Caco-2 (cell line): ENCODE measurements around the gene TBATA. TPM values are rescaled to one million over a fixed set of nuclear protein-coding genes. Genes with fewer than 3 reads are reported as not detected.

ENCODE experiments used
- BruUV-seq: library from RNA; stranded (reverse); fragments of 400-500 nt; replicated peaks from 2 replicates; lab custom pipeline; 2021; lab: Mats Ljungman, UMichigan
- CTCF ChIA-PET: fragments of 300-600 bp; sonication (Branson Sonifier 250); formaldehyde crosslinking; loops from one replicate; lab custom pipeline; 2022; ENCODE audit warnings: antibody characterized with exemption; lab: Charles Lee
- POLR2A ChIA-PET: fragments of 300-600 bp; sonication (Branson Sonifier 250); formaldehyde crosslinking; loops from one replicate; lab custom pipeline; 2022; ENCODE audit warnings: antibody characterized with exemption; lab: Charles Lee
- DNase-seq, 2 experiments: peaks; one replicate each; pipeline versions ENCODE4 v3.0.0 to v3.0.0-alpha.2; 2020 to 2022
- H3K27me3 ChIP-seq: replicated peaks from 2 replicates; pipeline ENCODE4 v1.6.0; 2011; ENCODE audit warnings: low read length; ENCODE audit not compliant: control insufficient read depth, insufficient read depth
- H3K36me3 ChIP-seq: 2 replicates; pipeline ENCODE4 v1.5.1; 2011; ENCODE audit warnings: low read length; ENCODE audit not compliant: control insufficient read depth, insufficient read depth
- H3K4me1 ChIP-seq: fragments of 250-450 bp; sonication (Bioruptor Pico); 2 replicates; pipeline ENCODE4 v1.5.1; 2020; ENCODE audit warnings: mild to moderate bottlenecking
- H3K4me3 ChIP-seq: 2 replicates; pipeline ENCODE4 v1.5.1; 2011; ENCODE audit warnings: low read depth, mild to moderate bottlenecking, control low read depth, low read length
- H3K9me3 ChIP-seq: fragments of 250-450 bp; sonication (Bioruptor Pico); 2 replicates; pipeline ENCODE4 v1.5.1; 2020; ENCODE audit warnings: mild to moderate bottlenecking, moderate library complexity
- H3K27ac Mint-ChIP-seq: one replicate; pipeline ENCODE4 v1.8.0; 2022; ENCODE audit warnings: mixed read lengths; ENCODE audit not compliant: unreplicated experiment
- H3K27me3 Mint-ChIP-seq: one replicate; pipeline ENCODE4 v1.8.0; 2022; ENCODE audit warnings: mixed read lengths; ENCODE audit not compliant: insufficient read depth, unreplicated experiment
- H3K36me3 Mint-ChIP-seq: one replicate; pipeline ENCODE4 v1.8.0; 2022; ENCODE audit warnings: mild to moderate bottlenecking, mixed read lengths; ENCODE audit not compliant: insufficient read depth, unreplicated experiment
- H3K4me1 Mint-ChIP-seq: one replicate; pipeline ENCODE4 v1.8.0; 2022; ENCODE audit warnings: low read depth, mixed read lengths; ENCODE audit not compliant: unreplicated experiment
- H3K4me3 Mint-ChIP-seq: one replicate; pipeline ENCODE4 v1.8.0; 2022; ENCODE audit warnings: mild to moderate bottlenecking, moderate library complexity, mixed read lengths; ENCODE audit not compliant: unreplicated experiment
- H3K9me3 Mint-ChIP-seq: one replicate; pipeline ENCODE4 v1.8.0; 2022; ENCODE audit warnings: mixed read lengths; ENCODE audit not compliant: unreplicated experiment
- intact Hi-C: fragments of 100-400 bp; cut with micrococcal nuclease; formaldehyde crosslinking; loops from one replicate; pipeline ENCODE4 v1.10.0; 2022; ENCODE audit not compliant: unreplicated experiment
- total RNA-seq: library from RNA; stranded (reverse); gene quantifications from 2 replicates; pipeline ENCODE4 v1.2.3, GENCODE V29; 2022
- TF ChIP-seq, protein P1 (sequence below), 2 experiments: fragments of 200-600 bp in 1 of 2; IDR thresholded peaks; 1 replicate in 1 of 2; 2 replicates in 1 of 2; pipeline versions ENCODE4 v1.5.1 to v1.8.0; 2011 to 2022; ENCODE audit warnings: antibody characterized with exemption in 1 of 2, control low read depth in 1 of 2, inconsistent platforms in 1 of 2, low read depth in 1 of 2, low read length in 1 of 2, mild to moderate bottlenecking in 1 of 2, moderate library complexity in 1 of 2; ENCODE audit not compliant: insufficient read depth in 1 of 2, severe bottlenecking in 1 of 2, unreplicated experiment in 1 of 2

The TBATA gene
- total RNA-seq, 1 experiment from 2014 or later = not detected

GRCh38 chr10:70774810-70775678 lies 10.1 kb downstream of the TBATA start:
- ChIA-PET CTCF (interaction anchor here (1.4 kb wide), 1 partner anchor 16 kb away, joined by 4 read pairs; no protein-coding TSS in a partner anchor), POLR2A (no interaction called here)
- Mint-ChIP-seq H3K9me3 (no peaks in the 10 kb centered on the region), H3K4me3 (no peak overlapping the region), H3K4me1 (no peaks in the 10 kb centered on the region), H3K27me3 (no peaks in the 10 kb centered on the region), H3K36me3 (no peaks in the 10 kb centered on the region), H3K27ac (no peak overlapping the region)
- Histone ChIP-seq H3K4me3 (no peak overlapping the region), H3K36me3 (no peaks in the 10 kb centered on the region), H3K4me1 (peaks cover 16% of the 10 kb centered on the region), H3K9me3 (no peaks in the 10 kb centered on the region), H3K27me3 (no peaks in the 10 kb centered on the region)
- DNase-seq = peak in 1 of 2 experiments; percentile 38
- intact Hi-C loops = no loop called here
- BruUV-seq = no TSS peak
- TF ChIP-seq, protein P1, sequence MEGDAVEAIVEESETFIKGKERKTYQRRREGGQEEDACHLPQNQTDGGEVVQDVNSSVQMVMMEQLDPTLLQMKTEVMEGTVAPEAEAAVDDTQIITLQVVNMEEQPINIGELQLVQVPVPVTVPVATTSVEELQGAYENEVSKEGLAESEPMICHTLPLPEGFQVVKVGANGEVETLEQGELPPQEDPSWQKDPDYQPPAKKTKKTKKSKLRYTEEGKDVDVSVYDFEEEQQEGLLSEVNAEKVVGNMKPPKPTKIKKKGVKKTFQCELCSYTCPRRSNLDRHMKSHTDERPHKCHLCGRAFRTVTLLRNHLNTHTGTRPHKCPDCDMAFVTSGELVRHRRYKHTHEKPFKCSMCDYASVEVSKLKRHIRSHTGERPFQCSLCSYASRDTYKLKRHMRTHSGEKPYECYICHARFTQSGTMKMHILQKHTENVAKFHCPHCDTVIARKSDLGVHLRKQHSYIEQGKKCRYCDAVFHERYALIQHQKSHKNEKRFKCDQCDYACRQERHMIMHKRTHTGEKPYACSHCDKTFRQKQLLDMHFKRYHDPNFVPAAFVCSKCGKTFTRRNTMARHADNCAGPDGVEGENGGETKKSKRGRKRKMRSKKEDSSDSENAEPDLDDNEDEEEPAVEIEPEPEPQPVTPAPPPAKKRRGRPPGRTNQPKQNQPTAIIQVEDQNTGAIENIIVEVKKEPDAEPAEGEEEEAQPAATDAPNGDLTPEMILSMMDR (IDR thresholded peaks at IDR 0.05; ENCODE audit: insufficient read depth in 1 of 2, low read depth in 1 of 2, low read length in 1 of 2, severe bottlenecking in 1 of 2, unreplicated experiment in 1 of 2) = no peak

GRCh38 chr10:70773965-70774809 lies 11.0 kb downstream of the TBATA start:
- ChIA-PET CTCF (interaction anchor here (0.6 kb wide), 2 partner anchors 36 to 1789 kb away, joined by 4 read pairs; no protein-coding TSS in a partner anchor), POLR2A (no interaction called here)
- Histone ChIP-seq H3K9me3 (no peaks in the 10 kb centered on the region), H3K4me3 (no peak overlapping the region), H3K27me3 (no peaks in the 10 kb centered on the region), H3K4me1 (peaks cover 16% of the 10 kb centered on the region), H3K36me3 (no peaks in the 10 kb centered on the region)
- no peaks in the 10 kb centered on the region for H3K9me3 Mint-ChIP-seq
- BruUV-seq = no TSS peak
- intact Hi-C loops = no loop called here
- no peaks in the 10 kb centered on the region for H3K36me3 Mint-ChIP-seq
- no peak overlapping the region for H3K4me3 Mint-ChIP-seq
- H3K4me1 Mint-ChIP-seq = no peaks in the 10 kb centered on the region
- TF ChIP-seq, protein P1 (IDR thresholded peaks at IDR 0.05; ENCODE audit: insufficient read depth in 1 of 2, low read depth in 1 of 2, low read length in 1 of 2, severe bottlenecking in 1 of 2, unreplicated experiment in 1 of 2) = no peak
- no peak for DNase-seq
- H3K27ac Mint-ChIP-seq = no peak overlapping the region
- peaks cover 4% of the 10 kb centered on the region for H3K27me3 Mint-ChIP-seq

DNA sequence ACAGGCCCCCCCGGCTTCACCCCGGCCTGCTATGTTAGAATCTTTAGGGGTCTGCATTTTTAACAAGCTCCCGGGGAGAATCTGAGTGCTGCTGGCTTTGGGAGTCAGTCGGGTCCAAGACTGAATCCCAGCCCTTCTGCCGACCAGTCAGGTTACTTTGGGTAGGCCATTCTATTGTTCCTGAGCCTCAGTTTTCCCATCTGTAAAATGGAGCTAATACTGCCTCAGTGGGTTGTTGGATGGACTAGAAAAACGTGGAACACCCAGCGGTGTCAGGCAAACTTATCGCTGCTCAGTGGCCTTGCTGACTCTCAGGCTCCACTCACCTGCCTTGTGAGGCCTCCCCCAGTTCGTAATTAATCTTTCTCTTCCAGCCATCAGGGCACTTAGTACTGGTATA lies 11.7 kb downstream of the TBATA start:
- POLR2A ChIA-PET = no interaction called here
- no peak for DNase-seq
- TF ChIP-seq, protein P1 (IDR thresholded peaks at IDR 0.05; ENCODE audit: insufficient read depth in 1 of 2, low read depth in 1 of 2, low read length in 1 of 2, severe bottlenecking in 1 of 2, unreplicated experiment in 1 of 2) = no peak
- H3K4me3 ChIP-seq = no peak overlapping the region
- Mint-ChIP-seq H3K27ac (no peak overlapping the region), H3K27me3 (peaks cover 4% of the 10 kb centered on the region), H3K9me3 (no peaks in the 10 kb centered on the region), H3K4me1 (no peaks in the 10 kb centered on the region), H3K4me3 (no peak overlapping the region), H3K36me3 (no peaks in the 10 kb centered on the region)
- H3K4me1 ChIP-seq = peaks cover 16% of the 10 kb centered on the region
- no peaks in the 10 kb centered on the region for H3K36me3 ChIP-seq
- no peaks in the 10 kb centered on the region for H3K27me3 ChIP-seq
- no peaks in the 10 kb centered on the region for H3K9me3 ChIP-seq
- no TSS peak for BruUV-seq
- intact Hi-C loops = no loop called here
- CTCF ChIA-PET = interaction anchor here (0.6 kb wide), 2 partner anchors 35 to 1789 kb away, joined by 4 read pairs; no protein-coding TSS in a partner anchor
